T-cell (primary cell): ENCODE data around the gene CUBN. TPM values are rescaled to one million over a fixed set of nuclear protein-coding genes. Genes with fewer than 3 reads are reported as not detected.

Experiments used
- ATAC-seq, 4 experiments: fragments of 200-7000 bp in 3 of 4; fragments of 150-1000 bp in 1 of 4; cut with Tn5 transposase; replicated peaks in 1 of 4; 1 replicate in 3 of 4; 2 replicates in 1 of 4; pipeline ENCODE4 v1.10.0; 2021; ENCODE audit warnings: moderate library complexity in 3 of 4, mild to moderate bottlenecking in 2 of 4, moderate number of reproducible peaks in 1 of 4
- CTCF ChIA-PET, 2 donors: fragments of 300-600 bp; sonication (Branson Sonifier 250); formaldehyde crosslinking; loops; one replicate each; lab custom pipeline; 2022; ENCODE audit warnings: antibody characterized with exemption in 2 of 2; lab: Charles Lee
- POLR2A ChIA-PET, 2 donors: fragments of 300-600 bp; sonication (Branson Sonifier 250); formaldehyde crosslinking; loops; one replicate each; lab custom pipeline; 2022; ENCODE audit warnings: antibody characterized with exemption in 2 of 2; lab: Charles Lee
- DNase-seq, 35 experiments: peaks; one replicate each; pipeline versions ENCODE4 v3.0.0 to v3.0.0-alpha.2; 2013 to 2023
- H3K27ac ChIP-seq: one replicate; pipeline ENCODE4 v1.5.1; 2013; ENCODE audit warnings: low read length
- H3K27me3 ChIP-seq, 2 experiments: replicated peaks in 1 of 2; 1 replicate in 1 of 2; 2 replicates in 1 of 2; pipeline versions ENCODE4 v1.6.1 to v1.7.0; 2013; ENCODE audit warnings: low read length in 1 of 2, mixed read lengths in 1 of 2; ENCODE audit not compliant: control insufficient read depth in 2 of 2, insufficient read depth in 2 of 2; ENCODE audit errors: extremely low read depth in 1 of 2
- H3K36me3 ChIP-seq, 2 donors: 1 replicate in 1 of 2; 2 replicates in 1 of 2; pipeline versions ENCODE4 v1.6.1 to v1.7.0; 2013; ENCODE audit warnings: low read length in 1 of 2; ENCODE audit not compliant: control insufficient read depth in 2 of 2, insufficient read depth in 1 of 2; ENCODE audit errors: extremely low read depth in 1 of 2
- H3K4me1 ChIP-seq, 2 experiments: 1 replicate in 1 of 2; 2 replicates in 1 of 2; pipeline versions ENCODE4 v1.6.1 to v1.7.0; 2013; ENCODE audit warnings: low read length in 2 of 2, mixed read lengths in 1 of 2; ENCODE audit not compliant: insufficient read depth in 2 of 2, control insufficient read depth in 1 of 2; ENCODE audit errors: extremely low read depth in 1 of 2
- H3K4me3 ChIP-seq, 2 donors: 1 replicate in 1 of 2; 2 replicates in 1 of 2; pipeline versions ENCODE4 v1.5.1 to v1.7.0; 2013; ENCODE audit warnings: mild to moderate bottlenecking in 2 of 2, low read length in 1 of 2, moderate library complexity in 1 of 2; ENCODE audit not compliant: control insufficient read depth in 1 of 2; ENCODE audit errors: extremely low read depth in 1 of 2
- H3K9me3 ChIP-seq: 2 replicates; pipeline ENCODE4 v1.7.0; 2013
- H3K27ac Mint-ChIP-seq, 2 donors: one replicate each; pipeline ENCODE4 v1.8.0; 2020 to 2021; ENCODE audit warnings: mild to moderate bottlenecking in 2 of 2, mixed read lengths in 2 of 2
- H3K27me3 Mint-ChIP-seq, 2 donors: one replicate each; pipeline ENCODE4 v1.8.0; 2021 to 2022; ENCODE audit warnings: mixed read lengths in 2 of 2
- H3K36me3 Mint-ChIP-seq: one replicate; pipeline ENCODE4 v1.8.0; 2021; ENCODE audit warnings: mixed read lengths
- H3K4me1 Mint-ChIP-seq, 3 donors: one replicate each; pipeline ENCODE4 v1.8.0; 2020 to 2022; ENCODE audit warnings: mixed read lengths in 3 of 3, mild to moderate bottlenecking in 1 of 3
- H3K4me3 Mint-ChIP-seq, 3 donors: one replicate each; pipeline ENCODE4 v1.8.0; 2020 to 2022; ENCODE audit warnings: mild to moderate bottlenecking in 3 of 3, mixed read lengths in 3 of 3, moderate library complexity in 3 of 3
- H3K9me3 Mint-ChIP-seq, 3 donors: one replicate each; pipeline ENCODE4 v1.8.0; 2020 to 2022; ENCODE audit warnings: mixed read lengths in 3 of 3
- WGBS: methylation state at CpG from one replicate; pipeline ENCODE4 v1.1.5; 2013; ENCODE audit warnings: missing lambda C conversion rate; ENCODE audit not compliant: insufficient coverage; 5-methylcytosine and 5-hydroxymethylcytosine counted together
- total RNA-seq, 35 experiments: library from RNA in 6 of 35; stranded (reverse) in 6 of 35; fragments of 120-200 nt in 1 of 35; gene quantifications; one replicate each; pipeline versions ENCODE4 v1.2.1 to v1.2.4 and lab custom pipeline; 2013 to 2026

Gene CUBN
- total RNA-seq, 5 donors from 2014 or later (not counting 1 experiment from before 2014, with no cell fraction given): 6.3 to 11.4 (median 8.6) TPM

DNA sequence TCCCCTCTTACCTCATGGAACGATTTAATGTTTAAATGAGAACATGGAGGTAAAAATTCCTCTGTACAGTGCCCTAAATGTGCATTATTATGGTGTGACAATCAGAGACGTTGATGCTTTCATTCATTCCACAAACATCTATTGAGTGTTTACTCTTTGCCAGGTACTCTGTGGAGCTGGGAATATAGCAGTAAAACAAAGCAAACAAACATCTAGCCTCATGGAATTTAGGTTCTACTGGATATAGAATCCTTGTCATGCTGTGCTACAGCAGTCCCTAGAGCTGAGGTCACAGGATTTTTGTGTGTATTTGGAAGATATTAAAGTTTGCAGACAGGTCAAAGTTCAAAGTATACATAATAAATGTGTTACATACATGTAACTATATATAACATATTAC lies 140.7 kb downstream of the CUBN start:
- WGBS: no CpG with 5 or more reads among the region's 2 CpGs
- no peaks in the 10 kb centered on the region for H3K4me1 Mint-ChIP-seq
- POLR2A ChIA-PET: no interaction called here

DNA sequence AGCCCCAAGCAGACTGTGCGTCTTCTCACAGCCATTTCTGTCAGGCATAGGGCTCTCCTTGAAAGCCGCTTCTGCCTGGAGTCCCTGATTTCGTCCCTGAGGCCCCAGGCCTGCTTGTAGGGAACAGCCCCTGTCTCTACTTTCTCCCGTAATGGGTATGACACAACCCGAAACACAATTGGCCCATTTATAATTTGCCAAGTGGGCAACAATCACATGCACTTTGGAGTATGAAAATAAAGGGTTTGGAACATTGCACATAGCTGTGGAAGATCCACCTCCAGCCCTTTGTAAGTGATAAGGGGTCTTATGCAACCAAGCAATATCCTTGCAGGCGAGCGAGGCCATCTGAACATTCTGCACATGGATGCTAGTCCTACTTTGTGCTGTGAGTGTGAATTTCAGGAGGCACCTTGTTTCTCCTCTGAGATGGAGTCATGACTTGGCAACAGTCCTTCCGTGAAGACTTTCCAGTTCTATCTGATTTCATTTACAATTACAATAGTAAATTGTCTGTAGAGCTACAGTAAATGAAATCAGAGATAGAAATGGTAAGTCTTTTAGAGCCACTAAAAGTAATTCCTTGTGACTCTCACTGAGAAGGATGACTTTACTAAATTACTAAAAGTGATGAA lies 141.5 kb downstream of the CUBN start:
- CTCF ChIA-PET: no interaction called here
- POLR2A ChIA-PET: no interaction called here
- peaks cover 23% of the 10 kb centered on the region for H3K36me3 Mint-ChIP-seq
- no peaks in the 10 kb centered on the region for H3K27me3 Mint-ChIP-seq
- H3K9me3 Mint-ChIP-seq: peaks cover 0 to 3% (median 0%) of the 10 kb centered on the region in 3 donors
- Histone ChIP-seq H3K27ac (no peak overlapping the region), H3K9me3 (no peaks in the 10 kb centered on the region), H3K36me3 (no peaks in the 10 kb centered on the region), H3K4me3 (no peak overlapping the region), H3K4me1 (no peaks in the 10 kb centered on the region), H3K27me3 (no peaks in the 10 kb centered on the region)
- 93% methylated on average over 5 of the region's 8 CpGs for WGBS
- ATAC-seq: no peak
- H3K27ac Mint-ChIP-seq: no peak overlapping the region
- no peaks in the 10 kb centered on the region for H3K4me1 Mint-ChIP-seq
- no peak overlapping the region for H3K4me3 Mint-ChIP-seq
- DNase-seq: no peak

More for the DNA sequence above, 140.7 kb downstream of the CUBN start:
- Histone ChIP-seq H3K4me3 (no peak overlapping the region), H3K9me3 (no peaks in the 10 kb centered on the region), H3K4me1 (no peaks in the 10 kb centered on the region), H3K27me3 (no peaks in the 10 kb centered on the region), H3K27ac (no peak overlapping the region), H3K36me3 (no peaks in the 10 kb centered on the region)
- CTCF ChIA-PET: no interaction called here
- Mint-ChIP-seq H3K9me3 (peaks cover 0 to 3% (median 0%) of the 10 kb centered on the region in 3 donors), H3K27me3 (no peaks in the 10 kb centered on the region), H3K4me3 (no peak overlapping the region), H3K27ac (no peak overlapping the region), H3K36me3 (peaks cover 16% of the 10 kb centered on the region)
- no peak for DNase-seq
- no peak for ATAC-seq

DNA sequence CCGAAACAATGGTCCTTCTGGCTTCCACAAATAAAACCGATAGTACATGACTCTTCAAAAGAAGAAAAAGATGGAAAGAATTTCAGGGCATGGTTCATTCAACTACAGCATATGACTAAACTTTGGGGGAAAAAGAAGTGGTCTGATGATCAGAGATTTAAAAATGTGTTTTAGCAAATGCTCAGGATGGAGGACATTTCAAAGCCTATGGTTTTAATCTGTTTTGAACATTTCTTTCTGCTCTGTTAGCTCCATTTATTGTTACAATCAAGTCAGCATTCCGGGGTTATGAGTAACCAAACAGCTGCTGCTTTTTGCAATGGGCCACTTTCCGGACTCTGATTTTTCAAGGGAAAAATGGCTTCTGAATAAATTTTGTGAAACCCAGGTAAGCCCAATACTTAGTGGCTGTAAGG lies 142.4 kb downstream of the CUBN start:
- Mint-ChIP-seq H3K4me3 (no peak overlapping the region), H3K4me1 (no peaks in the 10 kb centered on the region), H3K27ac (no peak overlapping the region), H3K27me3 (no peaks in the 10 kb centered on the region), H3K36me3 (peaks cover 25% of the 10 kb centered on the region), H3K9me3 (peaks cover 0 to 3% (median 0%) of the 10 kb centered on the region in 3 donors)
- Histone ChIP-seq H3K4me1 (no peaks in the 10 kb centered on the region), H3K36me3 (no peaks in the 10 kb centered on the region), H3K27ac (no peak overlapping the region), H3K9me3 (no peaks in the 10 kb centered on the region), H3K4me3 (no peak overlapping the region), H3K27me3 (no peaks in the 10 kb centered on the region)
- ChIA-PET POLR2A (no interaction called here), CTCF (no interaction called here)
- no peak for ATAC-seq
- no peak for DNase-seq
- WGBS: 100% methylated on average over 1 of the region's 4 CpGs

DNA sequence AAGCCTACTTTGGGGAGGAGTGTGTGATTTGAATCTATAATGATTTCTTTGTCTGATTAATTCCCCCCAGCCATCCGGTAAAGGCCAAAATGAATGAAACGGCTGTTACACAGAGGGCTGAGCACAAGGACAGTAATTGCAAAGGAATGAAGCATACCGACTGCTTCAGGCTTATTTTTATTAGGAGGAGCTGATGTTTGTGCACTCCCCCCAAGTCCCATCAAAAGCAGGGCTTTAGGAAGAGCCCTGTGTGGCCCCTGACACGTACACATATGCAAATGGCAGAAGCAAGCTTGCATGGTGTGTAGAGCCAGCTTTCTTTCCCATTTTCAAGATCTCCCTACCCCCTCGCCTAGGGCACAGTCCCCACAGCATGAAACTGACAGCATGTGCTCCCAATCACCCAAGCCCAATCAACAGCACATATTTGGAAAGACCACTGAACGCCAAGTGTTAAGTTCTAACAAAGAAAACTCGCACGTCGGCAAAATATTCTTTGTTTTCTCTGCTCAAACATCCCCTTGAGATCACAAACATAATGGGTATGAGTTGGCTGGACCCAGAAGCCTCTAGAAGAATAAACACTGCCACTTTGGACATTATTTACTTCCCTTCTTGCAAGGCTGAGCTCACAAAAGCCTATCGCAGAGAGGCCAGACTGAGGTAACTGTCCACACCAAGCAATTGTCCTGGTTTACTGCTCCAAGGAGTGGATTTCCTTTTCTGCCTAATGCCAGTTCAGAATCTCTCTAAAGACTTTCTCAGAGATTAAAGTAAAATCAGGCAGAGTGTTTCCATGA lies 143.0 kb downstream of the CUBN start:
- Mint-ChIP-seq H3K36me3 (peaks cover 29% of the 10 kb centered on the region), H3K27ac (no peak overlapping the region), H3K27me3 (no peaks in the 10 kb centered on the region), H3K4me3 (no peak overlapping the region), H3K4me1 (no peaks in the 10 kb centered on the region), H3K9me3 (peaks cover 0 to 3% (median 0%) of the 10 kb centered on the region in 3 donors)
- H3K4me3 ChIP-seq: no peak overlapping the region
- DNase-seq (no peak), ATAC-seq (no peak)
- H3K4me1 ChIP-seq: no peaks in the 10 kb centered on the region
- CTCF ChIA-PET: no interaction called here
- H3K36me3 ChIP-seq: no peaks in the 10 kb centered on the region
- no peaks in the 10 kb centered on the region for H3K9me3 ChIP-seq
- WGBS: 100% methylated on average over 3 of the region's 10 CpGs
- POLR2A ChIA-PET: no interaction called here
- no peak overlapping the region for H3K27ac ChIP-seq
- no peaks in the 10 kb centered on the region for H3K27me3 ChIP-seq

DNA sequence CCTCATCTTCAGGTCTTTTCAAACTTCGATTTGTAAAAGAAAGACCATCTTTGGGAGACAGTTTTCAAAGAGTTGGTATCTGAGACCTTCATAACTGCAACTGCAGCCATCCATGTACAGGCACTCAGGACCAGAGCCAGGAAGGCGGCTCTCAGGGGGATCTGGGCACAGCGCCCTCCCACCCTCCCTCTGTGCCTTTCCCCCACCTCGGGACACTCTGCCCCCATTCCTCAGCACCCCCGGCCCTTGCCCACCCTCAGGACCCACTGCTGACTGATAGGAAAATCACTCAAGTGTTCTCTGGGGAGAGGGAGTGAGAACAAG lies 143.6 kb downstream of the CUBN start:
- no peak overlapping the region for H3K4me3 ChIP-seq
- POLR2A ChIA-PET: no interaction called here
- peaks cover 0 to under 1% (median 0%) of the 10 kb centered on the region in 3 donors for H3K9me3 Mint-ChIP-seq
- DNase-seq (no peak), ATAC-seq (no peak)
- H3K27me3 ChIP-seq: no peaks in the 10 kb centered on the region
- no peaks in the 10 kb centered on the region for H3K27me3 Mint-ChIP-seq
- no peaks in the 10 kb centered on the region for H3K4me1 ChIP-seq
- no peak overlapping the region for H3K4me3 Mint-ChIP-seq
- no peaks in the 10 kb centered on the region for H3K9me3 ChIP-seq
- CTCF ChIA-PET: no interaction called here
- no peak overlapping the region for H3K27ac Mint-ChIP-seq
- WGBS: no CpG with 5 or more reads among the region's 5 CpGs
- no peaks in the 10 kb centered on the region for H3K36me3 ChIP-seq
- H3K4me1 Mint-ChIP-seq: no peaks in the 10 kb centered on the region
- H3K36me3 Mint-ChIP-seq: peaks cover 32% of the 10 kb centered on the region
- no peak overlapping the region for H3K27ac ChIP-seq

DNA sequence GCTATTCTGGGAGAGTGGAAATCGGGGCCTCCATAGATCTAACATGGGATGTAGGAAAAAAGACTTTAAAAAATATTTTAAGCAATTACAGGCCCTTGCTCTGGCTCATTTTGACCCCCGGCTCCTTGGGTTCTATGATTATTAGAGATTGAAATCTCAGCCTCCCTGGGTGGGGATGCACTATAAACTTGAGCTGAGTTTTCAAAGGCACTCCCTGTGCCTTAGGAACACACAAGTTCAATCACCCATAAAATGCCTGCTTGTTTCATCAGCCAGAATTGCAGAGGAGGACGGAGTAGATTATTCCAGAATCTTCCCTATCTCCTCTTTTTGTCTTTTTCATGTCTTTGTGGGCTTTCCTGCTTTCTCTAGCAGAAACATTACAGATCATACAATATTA lies 145.4 kb downstream of the CUBN start:
- Mint-ChIP-seq H3K27me3 (no peaks in the 10 kb centered on the region), H3K27ac (no peak overlapping the region)

More for the DNA sequence above, 145.4 kb downstream of the CUBN start:
- ATAC-seq: no peak
- no peaks in the 10 kb centered on the region for H3K9me3 ChIP-seq
- H3K27me3 ChIP-seq: no peaks in the 10 kb centered on the region
- H3K36me3 ChIP-seq: no peaks in the 10 kb centered on the region
- DNase-seq: no peak
- H3K4me3 ChIP-seq: no peak overlapping the region
- H3K4me3 Mint-ChIP-seq: no peak overlapping the region
- peaks cover 44% of the 10 kb centered on the region for H3K36me3 Mint-ChIP-seq
- POLR2A ChIA-PET: no interaction called here
- no peaks in the 10 kb centered on the region for H3K9me3 Mint-ChIP-seq
- CTCF ChIA-PET: no interaction called here
- no peaks in the 10 kb centered on the region for H3K4me1 Mint-ChIP-seq
- no peaks in the 10 kb centered on the region for H3K4me1 ChIP-seq
- no CpG with 5 or more reads among the region's 3 CpGs for WGBS
- H3K27ac ChIP-seq: no peak overlapping the region
